Thoracic aorta (tissue), 2 donors: ENCODE data around the gene TMEM108. TPM values are rescaled to one million over a fixed set of nuclear protein-coding genes. Genes with fewer than 3 reads are reported as not detected.

Source experiments
- ATAC-seq: fragments of 150-250 bp; one replicate; pipeline ENCODE4 v1.8.0; 2017; ENCODE audit warnings: low read depth; ENCODE audit not compliant: insufficient number of reproducible peaks, low FRiP score
- DNase-seq: peaks from one replicate; pipeline ENCODE4 v3.0.0-alpha.2; 2020; ENCODE audit warnings: low spot score
- H3K27ac ChIP-seq, 2 donors: fragments of 200-600 bp; sonication (generic); 1 replicate in 1 of 2; 2 replicates in 1 of 2; pipeline ENCODE4 v1.5.1; 2016; ENCODE audit warnings: mild to moderate bottlenecking in 2 of 2, moderate library complexity in 2 of 2
- H3K27me3 ChIP-seq: fragments of 200-600 bp; sonication (generic); replicated peaks from 2 replicates; pipeline ENCODE4 v1.6.0; 2016; ENCODE audit warnings: mild to moderate bottlenecking; ENCODE audit not compliant: insufficient read depth
- H3K36me3 ChIP-seq: fragments of 200-600 bp; sonication (generic); one replicate; pipeline ENCODE4 v1.5.1; 2016
- H3K4me1 ChIP-seq, 2 donors: fragments of 200-600 bp; sonication (generic); 1 replicate in 1 of 2; 2 replicates in 1 of 2; pipeline versions ENCODE4 v1.5.1 to v1.6.0; 2016; ENCODE audit warnings: low read depth in 2 of 2, mild to moderate bottlenecking in 1 of 2; ENCODE audit not compliant: control insufficient read depth in 1 of 2
- H3K4me3 ChIP-seq: fragments of 200-600 bp; sonication (generic); 2 replicates; pipeline ENCODE4 v1.5.1; 2016; ENCODE audit warnings: mild to moderate bottlenecking
- H3K9me3 ChIP-seq: fragments of 200-600 bp; sonication (generic); 2 replicates; pipeline ENCODE4 v1.5.1; 2016
- CTCF ChIP-seq: fragments of 200-600 bp; sonication (generic); IDR thresholded peaks from one replicate; pipeline ENCODE4 v1.5.1; 2019; ENCODE audit warnings: antibody characterized with exemption
- total RNA-seq, 2 donors: library from RNA; depleted of rRNA; stranded (reverse); fragments of >200 nt; gene quantifications; one replicate each; pipeline versions ENCODE4 v1.1.0 to v1.2.3, GENCODE V29; 2016

The TMEM108 gene
- total RNA-seq, 2 donors from 2014 or later = 0.28 to 0.41 TPM

GRCh38 chr3:133362539-133362938 is 324.3 kb downstream of the TMEM108 start:
- DNase-seq (no peak), ATAC-seq (no peak)
- H3K27me3 ChIP-seq = no peaks in the 10 kb centered on the region
- no peaks in the 10 kb centered on the region for H3K4me1 ChIP-seq
- no peak overlapping the region for H3K4me3 ChIP-seq
- H3K36me3 ChIP-seq = no peaks in the 10 kb centered on the region
- no peaks in the 10 kb centered on the region for H3K9me3 ChIP-seq
- no peak overlapping the region for H3K27ac ChIP-seq
- no peak for TF ChIP-seq CTCF

GRCh38 chr3:133364704-133365103 is 326.5 kb downstream of the TMEM108 start:
- Histone ChIP-seq H3K27ac (no peak overlapping the region), H3K36me3 (no peaks in the 10 kb centered on the region), H3K9me3 (no peaks in the 10 kb centered on the region), H3K4me1 (no peaks in the 10 kb centered on the region), H3K4me3 (no peak overlapping the region), H3K27me3 (no peaks in the 10 kb centered on the region)
- ATAC-seq (no peak), DNase-seq (no peak)
- TF ChIP-seq CTCF = no peak

GRCh38 chr3:133366921-133367320 is 328.7 kb downstream of the TMEM108 start:
- DNase-seq = no peak
- no peaks in the 10 kb centered on the region for H3K27me3 ChIP-seq
- H3K36me3 ChIP-seq = no peaks in the 10 kb centered on the region
- no peaks in the 10 kb centered on the region for H3K4me1 ChIP-seq
- no peak for ATAC-seq
- TF ChIP-seq CTCF = no peak
- H3K4me3 ChIP-seq = no peak overlapping the region
- H3K27ac ChIP-seq = no peak overlapping the region
- no peaks in the 10 kb centered on the region for H3K9me3 ChIP-seq

- Histone ChIP-seq H3K4me1 (no peaks in the 10 kb centered on the region), H3K9me3 (no peaks in the 10 kb centered on the region), H3K36me3 (no peaks in the 10 kb centered on the region), H3K4me3 (no peak overlapping the region), H3K27me3 (no peaks in the 10 kb centered on the region), H3K27ac (no peak overlapping the region)
- DNase-seq (no peak), ATAC-seq (no peak)
- no peak for TF ChIP-seq CTCF
These were observed 329.2 kb downstream of the TMEM108 start for GRCh38 chr3:133367403-133367802.

- H3K27me3 ChIP-seq = no peaks in the 10 kb centered on the region
- no peaks in the 10 kb centered on the region for H3K36me3 ChIP-seq
- no peaks in the 10 kb centered on the region for H3K9me3 ChIP-seq
- no peak for ATAC-seq
- no peak for TF ChIP-seq CTCF
- H3K4me1 ChIP-seq = no peaks in the 10 kb centered on the region
- no peak for DNase-seq
- no peak overlapping the region for H3K27ac ChIP-seq
- H3K4me3 ChIP-seq = no peak overlapping the region
These were observed 329.8 kb downstream of the TMEM108 start for GRCh38 chr3:133367956-133368355.
